EH (cell line): ENCODE results near the gene R3HDM4.

Source experiments
- DNase-seq: peaks from one replicate; pipeline ENCODE4 v3.0.0-alpha.2; 2015; ENCODE audit warnings: low read depth

Gene R3HDM4

DNA sequence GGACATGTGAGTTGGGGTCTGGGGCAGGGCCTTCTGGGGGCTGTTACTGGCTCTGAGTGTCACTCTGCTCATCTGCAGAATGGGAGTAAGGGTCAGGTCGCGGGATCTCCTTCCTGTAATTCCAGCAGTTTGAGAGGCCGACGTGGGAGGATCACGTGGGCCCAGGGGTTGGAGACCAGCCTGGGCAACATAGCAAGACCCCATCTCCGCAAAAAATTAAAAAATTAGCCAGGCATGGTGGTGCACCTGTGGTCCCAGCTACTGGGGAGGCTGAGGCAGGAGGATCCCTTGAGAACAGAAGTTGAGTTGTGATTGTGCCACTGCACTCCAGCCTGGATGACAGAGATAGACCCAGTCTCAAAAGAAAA lies 16.9 kb upstream of the R3HDM4 start:
- no peak for DNase-seq

DNA sequence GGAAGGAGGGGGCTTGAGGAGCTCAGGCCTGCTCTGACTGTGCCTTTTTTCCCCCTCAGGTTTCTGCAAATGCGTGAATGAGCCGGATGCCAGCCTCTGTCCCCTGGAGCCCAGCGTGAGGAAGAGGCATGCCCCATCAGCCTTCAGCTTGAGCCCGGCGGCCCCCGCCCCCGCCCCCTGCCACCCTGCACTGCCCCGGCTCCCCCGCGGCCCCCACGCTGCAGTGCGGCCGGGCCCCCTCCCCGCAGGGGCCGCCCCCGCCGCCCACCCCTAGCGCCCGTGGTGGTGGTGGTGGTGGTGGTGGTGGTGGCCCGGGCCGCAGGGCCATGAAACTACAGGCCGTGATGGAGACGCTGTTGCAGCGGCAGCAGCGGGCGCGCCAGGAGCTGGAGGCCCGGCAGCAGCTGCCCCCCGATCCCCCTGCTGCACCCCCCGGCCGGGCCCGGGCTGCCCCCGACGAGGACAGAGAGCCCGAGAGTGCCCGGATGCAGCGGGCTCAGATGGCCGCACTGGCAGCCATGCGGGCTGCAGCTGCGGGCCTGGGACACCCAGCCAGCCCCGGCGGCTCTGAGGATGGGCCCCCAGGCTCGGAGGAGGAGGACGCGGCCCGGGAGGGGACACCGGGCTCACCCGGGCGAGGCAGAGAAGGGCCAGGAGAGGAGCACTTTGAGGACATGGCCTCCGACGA lies 16.3 kb upstream of the R3HDM4 start:
- no peak for DNase-seq

- no peak for DNase-seq
These were observed 15.6 kb upstream of the R3HDM4 start for GRCh38 chr19:928471-929202.

DNA sequence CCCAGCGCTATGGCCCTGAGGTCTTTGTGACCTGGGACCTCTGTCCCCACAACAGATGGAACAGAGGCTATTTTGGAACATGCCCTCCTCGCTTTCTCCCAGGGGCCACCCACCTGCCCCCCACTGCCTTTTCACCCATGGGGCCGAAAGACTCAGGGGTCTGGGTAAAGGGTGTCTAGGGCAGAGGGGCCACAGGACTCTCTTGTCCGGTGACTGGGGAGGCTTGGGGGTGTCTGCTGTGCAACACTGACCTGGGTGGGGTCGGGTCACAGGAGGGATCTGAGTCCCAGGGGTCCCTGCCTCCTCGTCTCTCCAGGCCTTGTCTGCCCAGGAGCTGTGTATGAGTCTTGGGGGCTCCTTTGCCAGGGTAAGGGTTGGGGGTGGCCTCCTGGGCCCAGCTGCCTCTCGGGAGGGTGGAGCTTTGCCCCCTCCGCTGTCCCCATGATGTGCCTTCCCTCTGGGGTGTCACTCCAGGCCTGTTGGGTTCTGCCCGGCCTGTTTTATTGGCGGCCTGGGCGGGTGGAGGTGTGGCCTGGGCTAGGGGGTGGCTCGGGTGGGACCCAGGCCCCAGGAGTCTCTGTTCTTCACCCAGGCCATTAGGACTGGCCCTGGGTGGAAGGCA lies 14.9 kb upstream of the R3HDM4 start:
- DNase-seq, result no peak

DNA sequence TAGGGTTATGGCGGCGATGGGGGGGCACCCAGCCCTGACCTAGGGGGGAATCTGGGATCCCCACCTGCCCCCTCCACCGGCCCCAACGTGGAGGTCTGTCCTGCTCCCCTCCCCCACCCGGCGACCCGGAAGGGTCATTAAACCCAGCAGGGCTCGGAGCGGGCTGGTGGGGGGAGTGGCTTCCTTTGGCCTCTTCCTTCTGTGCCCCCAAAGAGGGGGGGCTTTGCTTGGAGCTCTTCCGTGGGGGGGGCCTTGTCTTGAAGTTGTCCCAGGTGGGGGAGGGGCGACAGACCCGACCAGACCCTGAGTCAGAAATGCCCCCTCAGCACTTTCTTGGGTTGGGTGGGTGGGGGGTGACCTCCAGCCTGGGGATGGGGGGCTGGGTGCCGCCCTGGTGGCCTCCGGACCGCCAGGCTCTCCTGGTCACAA lies 14.3 kb upstream of the R3HDM4 start:
- DNase-seq, result peak; percentile 31

GRCh38 chr19:926589-927350 lies 13.8 kb upstream of the R3HDM4 start:
- peak; percentile 42 for DNase-seq

- DNase-seq, result no peak
These were observed 13.2 kb upstream of the R3HDM4 start for GRCh38 chr19:926323-926588.

DNA sequence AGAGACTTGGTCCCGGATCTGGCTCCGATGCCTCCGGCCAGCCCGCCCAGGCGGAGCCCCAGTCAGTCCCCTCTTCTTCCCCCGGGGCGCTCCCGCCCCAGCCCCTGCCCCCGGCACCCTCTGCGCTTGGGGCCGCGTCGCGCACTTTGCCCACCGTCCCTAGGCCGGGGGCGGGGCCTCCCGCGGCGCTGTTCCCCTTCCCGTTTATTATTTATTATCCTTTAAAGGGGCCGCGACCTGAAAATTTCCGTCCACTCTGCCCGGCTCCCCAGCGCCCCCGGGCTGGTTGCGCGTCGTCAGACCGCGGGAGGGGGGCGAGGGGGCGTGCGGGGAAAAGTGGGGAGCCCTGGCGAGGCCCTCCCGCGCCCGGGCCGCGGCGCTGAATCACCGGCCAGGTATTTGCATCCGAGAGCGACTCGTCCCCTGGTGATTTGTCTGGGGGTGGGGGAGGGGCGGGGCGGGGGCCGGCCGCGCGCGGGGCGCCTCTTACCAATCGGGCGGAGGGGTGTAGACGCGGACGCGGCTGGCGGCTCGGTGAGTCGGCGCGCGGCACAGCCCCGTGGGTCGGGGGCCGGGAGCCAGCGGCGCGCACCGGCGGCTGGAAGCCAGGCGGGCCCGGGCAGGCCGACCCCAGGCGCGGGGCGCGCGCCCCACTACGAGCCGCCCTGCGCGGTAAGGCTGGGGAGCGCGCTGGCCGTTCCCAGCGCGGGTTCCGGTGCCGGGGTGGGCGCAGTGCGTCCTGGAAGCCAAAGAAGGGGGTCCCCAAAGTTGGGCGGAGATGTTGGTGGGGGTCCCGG lies 12.7 kb upstream of the R3HDM4 start, which contains the start of gene ARID3A:
Gene ARID3A, plus strand, starts transcription at position 510 of the 797 bp plus-strand sequence. CDS start 3,494 bp downstream, outside the sequence.
- peak; percentile 83 for DNase-seq

GRCh38 chr19:925087-925525 lies 12.1 kb upstream of the R3HDM4 start:
- DNase-seq, result peak; percentile 60

- DNase-seq, result no peak
These were observed 11.6 kb upstream of the R3HDM4 start for GRCh38 chr19:924553-925086.

GRCh38 chr19:920051-920864 lies 7.2 kb upstream of the R3HDM4 start:
- DNase-seq, result no peak

GRCh38 chr19:919199-920050 lies 6.4 kb upstream of the R3HDM4 start:
- no peak for DNase-seq

DNA sequence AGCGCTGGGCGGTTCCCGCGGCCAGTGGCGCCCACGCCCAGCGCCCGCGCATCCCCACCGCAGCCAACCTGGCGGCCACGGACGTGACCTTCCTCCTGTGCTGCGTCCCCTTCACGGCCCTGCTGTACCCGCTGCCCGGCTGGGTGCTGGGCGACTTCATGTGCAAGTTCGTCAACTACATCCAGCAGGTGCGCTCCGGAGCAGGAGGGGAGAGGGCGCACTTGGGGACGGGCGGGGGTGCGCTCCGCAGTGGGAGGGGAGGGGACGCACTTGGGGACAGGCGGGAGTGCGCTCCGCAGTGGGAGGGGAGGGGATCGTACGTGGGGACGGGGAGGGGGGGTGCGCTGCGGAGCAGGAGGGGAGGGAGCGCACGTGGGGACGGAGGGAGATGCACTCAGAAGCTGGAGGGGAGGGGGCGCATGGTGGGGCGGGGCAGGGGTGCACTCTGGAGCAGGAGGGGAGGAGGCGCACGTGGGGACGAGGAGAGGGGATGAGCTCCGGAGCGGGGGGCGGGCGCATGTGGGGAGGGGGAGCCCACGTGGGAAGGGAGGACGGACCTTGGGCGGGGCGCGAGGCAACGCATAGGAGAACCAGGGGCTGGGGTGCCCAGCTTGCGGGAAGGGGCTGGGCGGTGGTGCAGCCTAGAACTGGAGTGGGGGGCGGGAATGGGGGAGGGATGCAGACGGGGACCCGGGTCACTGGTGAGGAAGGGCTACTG lies 5.6 kb upstream of the R3HDM4 start:
- DNase-seq, result no peak

- no peak for DNase-seq
These were observed 5.1 kb upstream of the R3HDM4 start for GRCh38 chr19:918152-918437.

DNA sequence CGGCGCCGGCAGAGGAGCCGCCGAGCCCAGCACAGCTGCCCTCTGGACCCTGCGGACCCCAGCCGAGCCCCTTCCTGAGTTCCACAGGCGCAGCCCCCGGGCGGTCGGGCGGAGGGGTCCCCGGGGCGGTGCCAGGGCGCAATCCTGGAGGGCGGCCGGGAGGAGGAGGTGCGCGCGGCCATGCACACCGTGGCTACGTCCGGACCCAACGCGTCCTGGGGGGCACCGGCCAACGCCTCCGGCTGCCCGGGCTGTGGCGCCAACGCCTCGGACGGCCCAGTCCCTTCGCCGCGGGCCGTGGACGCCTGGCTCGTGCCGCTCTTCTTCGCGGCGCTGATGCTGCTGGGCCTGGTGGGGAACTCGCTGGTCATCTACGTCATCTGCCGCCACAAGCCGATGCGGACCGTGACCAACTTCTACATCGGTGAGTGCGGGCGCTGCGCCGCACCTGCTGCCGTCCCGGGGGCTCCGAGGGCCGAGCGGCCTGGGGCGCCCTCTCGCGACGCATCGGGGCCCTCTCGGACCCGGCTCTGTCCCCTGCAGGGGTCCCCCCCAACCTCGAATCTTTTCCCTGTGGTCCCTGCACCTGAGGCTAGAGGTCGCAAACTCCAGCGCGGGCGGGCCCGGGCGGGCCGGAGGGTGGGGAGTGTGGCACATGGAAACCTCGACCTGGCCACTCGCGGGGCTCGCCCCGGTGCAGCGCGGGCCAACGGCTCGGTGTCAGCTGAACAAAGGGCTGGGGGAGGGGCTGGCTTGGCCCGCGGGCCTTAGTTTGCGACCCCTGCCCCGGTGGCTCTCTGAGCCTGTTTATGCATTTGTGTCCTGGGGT lies 4.5 kb upstream of the R3HDM4 start, which contains the start of gene KISS1R:
Gene KISS1R, plus strand, starts transcription at position 11 of the 829 bp plus-strand sequence. Its CDS starts 170 bp downstream, at position 181.
- peak; percentile 33 for DNase-seq

DNA sequence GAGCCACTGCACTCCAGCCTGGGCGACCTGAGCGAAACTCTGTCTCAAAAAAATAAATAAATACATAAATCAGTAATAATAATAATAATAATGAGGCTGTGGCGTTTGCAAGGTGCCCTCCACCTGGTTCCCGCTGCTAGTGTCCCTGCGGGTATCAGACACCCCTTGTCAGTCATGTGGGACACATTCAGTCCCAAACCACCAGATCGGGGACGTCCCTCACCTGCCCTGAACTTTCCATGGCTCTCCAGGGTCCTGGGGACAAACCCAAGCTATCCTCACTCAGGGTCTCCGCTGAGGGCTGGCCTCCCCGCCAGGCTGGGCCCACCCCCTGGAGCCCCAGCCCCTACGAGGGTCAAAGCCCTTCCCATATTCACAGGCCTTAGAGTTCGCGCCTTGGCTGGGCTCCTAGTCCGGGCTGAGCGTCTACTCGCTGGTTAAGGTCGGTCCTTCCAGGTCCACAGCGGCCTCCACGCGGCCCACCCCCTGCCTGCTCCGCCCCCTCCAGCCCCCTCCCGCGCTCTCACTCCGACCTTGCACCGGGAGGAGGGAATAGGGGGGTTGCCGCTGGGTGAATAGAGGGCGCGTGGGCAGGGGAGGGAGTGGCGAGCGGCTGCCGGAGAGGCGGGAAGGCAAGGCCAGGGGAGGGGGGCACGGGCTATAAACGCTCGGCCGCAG lies 3.8 kb upstream of the R3HDM4 start:
- DNase-seq, result no peak
